CD4-positive, alpha-beta T cell treated with Interleukin-10 for 1 hour (primary cell): ENCODE data around the gene CALN1.
"Not testable (repeated sequence)": the region's sequence is repeated elsewhere in the genome, so short reads cannot be mapped to it uniquely, and the experiment has no call there.

Experiments
- DNase-seq: peaks from one replicate; pipeline ENCODE4 v3.0.0-alpha.2; 2020

CALN1 gene

DNA sequence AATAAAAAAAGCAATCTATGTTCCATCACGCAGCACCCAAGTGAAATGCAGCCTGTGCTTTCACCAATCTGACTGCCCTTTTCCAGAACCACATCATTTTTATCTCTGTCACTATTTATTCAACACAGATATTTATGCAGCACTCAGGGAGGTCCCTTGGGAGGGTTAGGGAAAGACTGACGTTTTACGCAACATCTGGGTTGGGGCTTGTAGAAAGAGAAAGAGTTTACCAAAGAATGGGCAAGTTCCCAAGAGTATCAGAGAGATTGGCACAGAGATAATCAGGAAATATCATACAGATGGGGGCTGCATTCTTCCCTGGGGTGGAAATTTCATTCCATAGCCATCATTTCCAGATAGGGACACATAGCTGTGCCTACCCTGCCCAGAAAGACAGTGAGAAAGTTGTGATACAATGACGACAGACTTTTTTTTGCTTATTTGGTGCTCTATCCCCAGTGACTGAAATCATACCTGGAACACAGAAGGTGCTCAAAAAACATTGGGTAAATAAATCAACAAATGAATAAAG lies 474.2 kb downstream of the CALN1 start:
- no peak for DNase-seq

DNA sequence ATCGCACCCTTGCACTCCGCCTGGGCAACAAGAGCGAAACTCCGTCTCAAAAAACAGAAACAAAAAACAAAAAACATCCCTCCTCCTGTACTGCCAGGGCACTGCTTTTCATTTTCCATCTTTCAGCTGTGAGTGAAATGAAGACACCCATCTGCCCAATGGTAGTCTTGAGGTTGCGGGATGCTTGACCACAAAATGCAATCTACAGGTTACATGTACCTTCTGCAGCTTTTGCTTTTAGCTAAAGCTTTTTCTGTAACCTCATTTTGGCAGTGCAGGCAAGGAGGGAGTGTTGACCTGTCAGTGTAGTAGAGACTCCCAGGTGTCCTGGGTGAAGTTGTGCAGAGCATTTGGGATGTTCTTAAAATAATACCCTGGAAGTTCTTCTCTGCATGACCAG lies 476.5 kb downstream of the CALN1 start:
- DNase-seq: no peak

DNA sequence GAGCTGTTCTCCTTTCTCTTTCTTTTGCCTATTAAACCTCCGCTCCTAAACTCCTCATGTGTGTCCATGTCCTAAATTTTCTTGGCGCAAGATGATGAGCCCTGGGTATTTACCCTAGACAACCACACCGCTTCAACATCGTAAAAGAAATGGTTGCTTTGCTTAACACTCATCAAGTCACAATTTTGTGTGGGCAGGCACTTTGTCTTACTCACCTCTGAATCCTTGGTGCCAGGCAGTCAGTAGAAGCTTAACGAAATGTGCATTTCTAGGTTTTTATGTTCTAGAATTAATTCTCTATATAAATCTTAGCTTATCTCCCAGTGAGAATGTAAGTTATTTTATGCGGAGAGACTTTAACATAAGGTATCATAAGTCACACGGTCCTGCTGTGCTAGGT lies 478.7 kb downstream of the CALN1 start:
- no peak for DNase-seq

DNA sequence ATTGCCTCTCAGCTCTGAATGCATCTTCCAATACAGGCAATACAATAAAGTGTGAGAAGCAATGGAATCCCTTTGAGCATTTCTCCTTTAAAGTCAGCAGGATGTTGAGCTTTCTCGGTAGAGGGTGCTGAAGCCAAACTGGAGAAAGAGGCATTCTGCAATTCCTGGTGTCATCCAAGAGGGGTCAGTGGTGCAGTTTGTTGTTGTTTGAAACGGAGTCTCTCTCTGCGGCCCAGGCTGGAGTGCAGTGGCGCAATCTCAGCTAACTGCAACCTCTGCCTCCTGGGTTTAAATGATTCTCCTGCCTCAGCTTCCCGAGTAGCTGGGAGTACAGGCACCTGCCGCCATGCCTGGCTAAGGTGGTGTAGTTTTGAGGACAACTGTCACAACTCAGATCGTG lies 486.5 kb downstream of the CALN1 start:
- DNase-seq: no peak

DNA sequence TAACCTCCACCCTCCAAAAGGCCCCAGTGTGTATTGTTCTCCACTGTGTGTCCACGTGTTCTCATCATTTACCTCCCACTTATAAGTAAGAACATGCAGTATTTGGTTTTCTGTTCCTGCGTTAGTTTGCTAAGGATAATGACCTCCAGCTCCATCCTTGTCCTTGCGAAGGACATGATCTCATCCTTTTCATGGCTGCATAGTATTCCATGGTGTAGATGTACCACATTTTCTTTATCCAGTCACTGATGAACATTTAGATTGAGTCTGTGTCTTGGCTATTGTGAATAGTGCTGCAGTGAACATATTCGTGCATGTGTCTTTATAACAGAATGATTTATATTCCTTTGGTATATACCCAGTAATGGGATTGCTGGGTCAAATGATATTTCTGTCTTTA lies 497.9 kb downstream of the CALN1 start:
- DNase-seq: not testable (repeated sequence)

DNA sequence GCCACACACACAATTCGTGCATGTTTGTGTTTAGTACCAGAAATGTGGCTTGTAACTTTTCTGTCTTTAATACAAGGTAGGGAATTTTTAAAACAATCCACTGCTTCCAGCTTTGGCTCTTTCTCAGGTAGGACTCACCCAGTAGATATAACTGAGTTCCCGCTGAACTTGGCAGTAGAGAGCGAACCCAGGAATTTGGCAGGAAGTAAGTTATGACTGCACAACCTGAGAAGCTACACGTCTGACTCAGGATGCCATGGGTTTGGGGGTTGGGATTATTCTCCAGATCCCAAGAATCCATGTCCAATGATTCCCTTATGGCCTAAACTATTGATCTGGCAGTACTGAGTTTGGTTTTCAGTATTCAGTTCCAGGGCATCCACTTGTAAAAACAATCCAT lies 499.7 kb downstream of the CALN1 start:
- DNase-seq: no peak

DNA sequence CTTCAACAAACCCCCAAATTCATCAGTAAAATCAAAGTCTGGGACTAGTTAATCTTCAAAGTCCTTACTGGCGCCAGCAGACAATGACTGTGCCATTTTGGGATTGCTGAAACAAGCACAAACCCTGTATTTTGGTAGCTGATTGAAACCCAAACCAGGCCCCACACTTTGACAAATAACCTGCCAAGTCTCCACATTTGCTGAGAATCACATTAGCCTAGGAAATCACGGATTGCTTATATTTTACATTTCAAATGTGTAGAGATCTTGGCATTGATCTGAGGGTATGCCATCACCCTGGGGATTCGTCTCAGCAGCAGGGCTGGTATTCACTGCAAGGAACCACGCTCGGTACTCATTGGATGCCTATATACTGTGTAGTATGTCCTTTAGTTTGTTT lies 501.1 kb downstream of the CALN1 start:
- no peak for DNase-seq

DNA sequence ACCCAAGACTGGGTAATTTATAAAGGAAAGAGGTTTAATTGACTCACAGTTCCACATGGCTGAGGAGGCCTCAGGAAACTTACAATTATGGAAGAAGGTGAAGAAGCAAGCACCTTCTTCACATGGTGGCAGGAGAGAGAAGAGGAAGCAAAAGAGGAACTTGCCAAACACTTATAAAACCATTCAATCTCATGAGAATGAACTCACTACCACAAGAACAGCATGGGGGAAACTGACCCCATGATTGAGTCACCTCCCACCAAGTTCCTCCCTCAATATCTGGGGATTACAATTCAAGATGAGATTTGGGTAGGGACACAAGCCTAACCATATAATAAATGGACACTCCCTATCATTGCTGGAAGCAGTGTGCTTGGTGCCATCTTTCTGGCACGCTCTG lies 506.3 kb downstream of the CALN1 start:
- DNase-seq: no peak

DNA sequence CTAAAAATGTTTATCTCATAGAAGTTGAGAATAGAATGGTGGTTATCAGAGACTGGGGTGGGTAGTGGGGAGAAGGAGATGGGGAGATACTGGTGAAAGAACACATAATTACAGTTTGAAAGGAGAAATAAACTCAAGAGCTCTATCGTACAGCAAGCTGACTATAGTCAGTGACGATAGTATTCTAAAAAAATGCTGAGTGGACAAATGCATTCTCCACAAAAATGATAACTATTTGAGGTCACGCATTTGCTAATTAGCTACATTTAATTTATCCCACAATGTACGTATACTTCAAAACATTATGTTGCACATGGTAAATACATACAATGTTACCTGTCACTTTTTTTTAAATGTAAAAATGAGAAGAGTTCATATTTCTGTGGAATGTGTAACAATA lies 507.7 kb downstream of the CALN1 start:
- DNase-seq: no peak

DNA sequence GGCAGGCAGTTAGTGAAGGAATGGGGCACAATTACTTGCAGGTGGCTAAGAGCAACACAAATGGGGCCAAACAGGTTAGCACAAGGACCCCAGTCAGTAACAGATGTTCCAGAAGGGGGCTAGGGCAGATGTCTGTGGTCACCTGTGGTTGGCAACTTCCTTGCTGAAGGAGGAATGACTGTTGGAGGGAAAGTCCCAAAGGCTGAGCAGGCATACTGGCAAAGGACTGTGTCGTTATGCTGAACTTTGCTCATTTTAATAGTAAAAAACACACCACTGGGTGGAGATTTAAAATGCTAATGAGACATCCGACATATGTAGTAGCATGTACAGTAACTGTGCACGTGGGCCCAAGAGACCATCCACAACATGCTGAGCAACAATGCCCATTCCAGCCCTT lies 511.6 kb downstream of the CALN1 start:
- DNase-seq: no peak

DNA sequence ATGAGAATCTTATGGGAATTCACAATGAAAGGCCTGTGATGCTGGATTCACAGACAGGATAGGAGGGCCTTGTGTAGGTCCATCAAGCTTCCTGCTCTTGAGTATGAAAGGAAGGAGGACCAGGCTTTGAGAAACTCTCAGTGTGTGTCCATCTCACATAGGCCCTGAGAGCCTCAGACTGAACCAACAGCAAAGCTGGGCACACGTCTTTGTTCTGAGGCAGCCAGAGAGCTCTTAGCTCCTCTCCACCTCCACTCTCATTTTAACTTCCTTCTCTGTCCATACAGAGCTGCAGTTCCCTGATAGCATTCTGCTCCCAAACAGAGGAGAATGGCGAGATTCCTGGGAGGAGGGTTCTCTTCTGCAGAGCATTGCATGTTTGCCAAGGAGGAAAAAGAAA lies 515.6 kb downstream of the CALN1 start:
- no peak for DNase-seq

DNA sequence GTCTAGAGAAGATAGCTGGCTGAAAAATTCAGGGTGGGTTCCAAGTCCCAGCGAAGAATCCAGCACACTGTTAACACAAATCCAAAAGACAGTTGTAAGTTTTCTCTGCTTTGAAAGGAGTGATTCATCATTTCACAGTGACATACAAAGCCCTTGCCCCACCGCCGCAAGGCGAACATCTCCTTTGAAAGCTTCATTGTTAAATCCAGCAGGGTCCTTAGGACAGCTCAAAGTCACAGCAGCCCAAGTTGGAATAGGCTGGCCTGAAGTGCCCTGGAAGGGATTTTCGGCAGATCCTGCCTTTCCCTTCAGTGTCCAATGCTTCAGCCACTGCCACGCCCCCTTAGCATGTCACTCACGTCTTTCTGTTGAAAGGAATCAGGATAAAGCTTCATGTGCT lies 526.1 kb downstream of the CALN1 start:
- DNase-seq: no peak

DNA sequence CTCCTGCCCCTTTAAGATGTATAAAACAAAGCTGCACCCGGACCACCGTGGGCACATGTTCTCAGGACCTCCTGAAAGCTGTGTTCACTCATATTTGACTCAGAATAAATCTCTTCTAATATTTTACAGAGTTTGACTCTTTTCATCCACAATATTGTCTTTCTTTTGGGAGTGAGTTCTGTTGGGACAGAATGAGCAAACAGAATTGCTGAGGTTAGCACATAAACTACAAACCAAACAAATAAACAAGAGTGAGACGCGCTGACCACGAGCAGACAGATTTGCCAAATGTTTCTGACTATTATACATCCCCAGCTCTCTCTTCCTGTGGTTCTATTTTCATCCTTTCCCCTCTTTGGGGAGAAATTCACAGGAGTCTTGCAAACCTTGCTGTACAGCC lies 526.7 kb downstream of the CALN1 start:
- DNase-seq: no peak

DNA sequence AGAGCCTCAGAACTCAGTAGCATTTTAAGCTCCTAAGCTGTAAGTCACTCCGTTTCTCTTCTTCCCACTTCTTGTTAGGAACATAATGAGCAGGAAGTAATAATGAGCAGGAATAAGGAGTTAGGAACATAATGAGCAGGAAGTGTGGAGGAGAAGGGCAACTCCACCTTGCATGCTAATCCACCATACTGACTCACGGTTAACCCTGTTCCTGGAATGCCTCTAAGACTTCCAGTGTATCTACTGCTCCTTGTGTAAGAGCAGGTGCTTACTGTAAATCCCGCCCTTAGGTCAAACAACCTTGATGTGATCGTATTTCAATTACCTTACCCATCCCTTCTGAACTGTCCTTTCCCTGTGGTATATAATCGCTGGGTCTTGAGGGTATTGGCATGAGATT lies 528.7 kb downstream of the CALN1 start:
- no peak for DNase-seq

DNA sequence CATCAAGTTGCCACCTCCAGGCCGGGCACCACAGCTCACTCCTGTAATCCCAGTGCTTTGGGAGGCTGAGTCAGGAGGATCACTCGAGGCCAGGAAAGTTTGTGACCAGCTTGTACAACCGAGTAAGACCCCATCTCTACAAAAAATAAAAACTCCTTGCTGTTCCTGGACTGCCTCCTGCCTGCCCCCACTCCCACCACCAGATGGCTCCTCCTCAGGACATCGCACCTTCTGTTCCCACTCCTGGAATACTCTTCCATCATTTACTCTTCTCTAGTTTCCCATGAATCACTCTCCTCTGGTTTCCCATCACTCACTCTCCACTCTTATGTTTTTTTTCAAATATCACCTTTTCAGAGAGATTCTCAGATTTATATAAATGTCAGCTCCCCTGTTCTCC lies 540.7 kb downstream of the CALN1 start:
- DNase-seq: no peak

DNA sequence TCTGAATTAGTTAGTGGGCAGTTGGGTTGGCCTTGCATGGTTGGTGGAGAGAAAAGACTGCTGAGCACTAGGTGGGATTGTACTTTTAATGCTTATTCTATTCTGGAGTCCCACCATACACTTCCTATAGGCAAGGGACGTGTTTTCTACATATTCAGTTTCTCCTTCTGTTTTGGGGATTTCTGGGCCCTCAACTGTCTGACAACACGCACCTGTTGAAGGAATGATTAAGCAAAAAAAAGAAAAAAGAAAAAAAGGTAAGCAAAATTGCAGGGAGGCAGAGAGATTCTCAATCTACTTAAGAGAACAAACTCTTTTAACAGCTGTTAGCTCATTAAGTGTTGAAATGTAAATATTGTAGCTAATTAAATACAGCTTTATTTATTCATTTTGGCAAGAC lies 541.3 kb downstream of the CALN1 start:
- no peak for DNase-seq

DNA sequence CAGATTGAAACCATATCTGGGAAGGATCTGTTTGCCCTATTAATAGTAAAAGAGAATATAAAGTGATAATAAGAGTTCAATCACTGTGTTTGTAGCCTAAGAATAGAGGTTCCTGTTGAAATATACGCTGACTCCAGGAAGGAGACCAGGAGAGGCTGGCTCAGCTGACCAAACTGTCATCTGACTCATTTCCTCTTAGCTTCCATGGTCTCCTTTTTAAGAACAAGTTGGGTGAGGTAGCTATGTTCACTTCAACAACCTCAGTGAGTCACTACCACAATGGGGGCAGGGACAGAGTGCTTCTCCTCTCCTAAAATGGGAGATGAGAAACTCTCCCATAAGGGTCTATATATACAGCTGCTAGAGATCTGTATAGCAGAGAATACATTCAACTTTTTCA lies 543.3 kb downstream of the CALN1 start:
- no peak for DNase-seq

DNA sequence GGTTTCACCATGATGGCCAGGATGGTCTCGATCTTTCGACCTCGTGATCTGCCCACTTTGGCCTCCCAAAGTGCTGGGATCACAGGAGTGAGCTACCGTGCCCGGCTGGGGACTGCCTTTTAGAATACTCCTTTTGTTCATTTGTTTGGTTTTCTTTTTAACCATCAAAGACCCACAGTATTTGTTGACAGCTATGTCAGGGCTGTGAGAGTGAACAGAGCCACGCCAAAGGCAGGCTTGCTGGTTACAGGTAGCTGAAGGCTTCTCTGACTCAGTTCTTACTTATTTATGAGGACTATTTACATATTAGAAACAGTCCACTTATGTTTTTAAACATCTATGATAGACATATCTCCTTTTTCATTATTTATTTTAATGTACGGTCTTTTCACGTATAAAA lies 544.5 kb downstream of the CALN1 start:
- no peak for DNase-seq

DNA sequence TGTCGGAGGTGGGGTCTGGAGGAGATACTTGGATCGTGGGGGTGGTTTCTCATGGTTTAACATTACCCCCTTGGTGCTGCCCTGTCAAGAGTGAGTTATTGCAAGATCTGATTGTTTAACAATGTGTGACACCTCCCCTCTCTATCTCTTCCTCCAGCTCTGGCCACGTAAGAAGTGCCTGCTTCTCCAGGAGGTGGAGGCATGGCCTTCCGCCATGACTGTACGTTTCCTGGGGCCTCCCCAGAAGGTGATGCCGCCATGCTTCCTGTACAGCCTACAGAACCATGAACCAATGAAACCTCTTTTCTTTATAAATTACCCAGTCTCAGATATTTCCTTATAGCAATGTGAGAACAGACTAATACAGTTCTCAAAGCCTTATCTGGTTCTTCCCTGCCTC lies 547.0 kb downstream of the CALN1 start:
- no peak for DNase-seq

DNA sequence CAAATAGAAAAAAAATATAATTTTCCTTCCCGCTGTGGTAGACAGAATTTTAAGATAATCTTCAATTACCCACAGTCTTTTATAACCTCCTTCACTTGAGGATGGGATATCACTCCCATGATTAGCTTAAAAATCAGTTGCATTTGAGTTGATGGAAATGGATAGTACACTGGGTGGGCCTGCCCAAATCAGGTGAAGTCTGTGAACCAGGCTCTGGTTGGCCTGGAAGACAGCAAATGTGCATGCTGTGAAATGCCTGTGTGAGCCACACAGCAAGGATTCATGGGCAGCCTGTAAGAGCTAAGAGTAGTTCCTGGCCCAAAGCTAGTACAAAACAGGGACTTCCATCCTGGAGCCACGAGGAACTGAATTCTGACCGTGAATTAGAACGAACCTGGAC lies 548.0 kb downstream of the CALN1 start:
- DNase-seq: no peak

DNA sequence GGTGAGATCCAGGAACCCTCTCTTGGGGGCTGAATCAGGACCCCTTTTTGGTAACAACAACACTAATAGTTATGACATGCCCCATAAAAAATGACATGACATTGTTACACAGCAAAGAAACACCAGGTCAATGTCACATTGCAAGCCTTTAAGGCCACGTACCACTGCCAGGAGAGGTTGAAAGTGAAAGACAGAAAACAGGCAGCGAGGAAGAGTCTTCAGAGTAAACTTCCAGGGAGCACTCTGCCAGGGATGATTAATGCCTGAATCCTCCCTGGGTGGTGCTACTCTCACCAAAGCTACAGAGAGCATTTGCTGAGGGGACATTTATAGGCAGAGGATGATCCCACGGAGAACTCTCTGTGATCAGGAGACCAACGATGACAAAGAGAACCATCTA lies 551.6 kb downstream of the CALN1 start:
- no peak for DNase-seq

DNA sequence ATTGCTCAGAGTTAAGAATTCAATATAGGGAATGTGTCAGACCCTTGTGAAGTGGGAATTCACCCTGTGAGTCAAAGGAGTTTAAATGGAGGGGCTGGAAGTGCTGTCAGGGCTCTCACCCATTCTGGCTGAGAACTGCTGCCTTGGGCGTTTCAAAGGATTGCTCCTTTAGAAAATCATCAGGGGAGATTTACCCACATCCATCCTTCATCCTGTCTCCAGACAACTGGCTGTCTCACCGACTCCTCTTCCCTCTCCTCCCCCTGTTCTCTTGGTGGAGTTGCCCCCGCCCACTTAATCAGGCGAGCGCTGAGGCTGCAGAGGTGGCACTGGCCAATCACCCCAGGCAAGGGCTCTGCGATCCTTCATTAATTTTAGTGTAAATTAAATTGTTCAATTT lies 554.8 kb downstream of the CALN1 start:
- no peak for DNase-seq

DNA sequence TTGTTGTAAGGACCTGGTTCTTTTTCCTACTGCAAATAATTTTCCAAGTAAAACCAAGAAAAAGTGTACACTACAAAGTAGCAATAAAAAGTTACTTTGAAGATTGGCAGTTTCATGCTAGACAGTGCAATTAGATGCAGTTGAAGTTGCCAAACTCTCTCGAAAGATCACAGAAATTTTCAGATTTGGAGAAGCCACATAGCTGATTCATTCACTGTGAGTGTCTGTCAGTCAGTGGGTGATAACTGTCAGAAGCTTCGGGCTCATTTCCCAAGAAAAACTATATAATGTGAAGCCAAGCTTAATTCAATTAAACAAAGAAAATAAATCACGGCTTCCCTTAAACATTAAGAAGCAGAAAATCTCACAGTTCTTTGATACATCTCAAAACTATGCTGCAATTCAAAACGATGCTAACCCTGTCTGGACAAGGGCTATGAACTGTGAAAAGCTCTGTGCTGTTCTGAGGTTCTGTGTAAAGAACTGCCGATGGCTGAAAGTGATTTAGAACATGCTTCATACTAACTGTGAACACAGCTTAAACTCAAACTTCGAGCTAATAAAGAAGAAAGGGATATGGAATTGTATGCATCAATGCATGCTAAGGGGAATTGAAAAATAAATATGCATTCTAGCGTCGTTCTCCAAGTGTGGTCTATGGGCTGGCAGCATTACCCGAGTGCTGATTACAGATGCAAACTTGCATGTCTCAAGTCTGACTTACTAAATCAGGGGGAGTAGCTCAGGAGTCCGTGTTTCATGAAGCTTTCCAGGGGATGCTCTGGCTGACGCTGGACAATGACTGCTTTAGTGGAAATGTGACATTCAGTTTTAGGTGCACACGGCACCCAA lies 557.4 kb downstream of the CALN1 start:
- no peak for DNase-seq

DNA sequence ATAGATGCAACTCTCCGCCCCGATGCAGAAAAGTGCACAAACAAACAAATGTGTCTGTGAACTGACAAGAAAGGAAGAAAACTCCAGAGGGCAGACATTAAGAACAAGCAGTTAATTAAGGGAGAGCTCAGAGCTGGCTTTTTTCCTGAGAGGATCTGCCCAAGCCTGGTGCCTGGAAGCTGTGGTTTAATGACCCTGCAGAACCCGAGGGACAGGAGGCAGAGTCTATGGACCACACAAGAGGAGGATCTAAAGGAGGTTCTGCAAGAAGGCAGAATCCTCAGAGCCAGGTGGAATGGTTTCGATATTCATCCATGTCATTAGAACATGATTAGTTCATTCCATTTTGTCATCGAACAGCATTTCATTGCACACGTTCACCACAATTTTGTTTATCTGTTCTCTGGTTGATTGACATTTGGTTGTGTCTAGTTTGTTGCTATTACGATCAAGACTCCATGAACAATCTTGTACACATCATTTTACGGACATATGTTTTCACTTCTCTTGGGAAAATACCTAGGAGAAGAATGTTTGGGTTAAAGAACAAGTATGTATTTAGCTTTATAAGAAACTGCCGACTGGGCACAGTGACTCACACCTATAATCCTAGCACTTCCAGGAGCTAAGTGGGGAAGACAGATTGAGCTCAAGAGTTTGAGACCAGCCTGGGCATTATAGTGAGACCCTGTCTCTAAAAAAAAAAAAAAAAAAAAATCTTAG lies 560.2 kb downstream of the CALN1 start:
- no peak for DNase-seq
